Ovary (tissue), 9 donors: ENCODE measurements around the gene KIFC1. TPM values are rescaled to one million over a fixed set of nuclear protein-coding genes. Genes with fewer than 3 reads are reported as not detected.

ENCODE experiments used
- DNase-seq, 5 donors: peaks; one replicate each; pipeline ENCODE4 v3.0.0-alpha.2; 2019 to 2020
- H3K27ac ChIP-seq, 2 donors: fragments of 200-600 bp; one replicate each; pipeline versions ENCODE4 v1.5.1 to v1.8.0; 2019 to 2022
- H3K27me3 ChIP-seq: fragments of 200-600 bp; one replicate; pipeline ENCODE4 v1.8.0; 2022
- H3K36me3 ChIP-seq: fragments of 200-600 bp; sonication (generic); one replicate; pipeline ENCODE4 v1.5.1; 2019
- H3K4me1 ChIP-seq: one replicate; pipeline ENCODE4 v1.8.1; 2013; ENCODE audit warnings: mild to moderate bottlenecking, moderate library complexity; ENCODE audit not compliant: insufficient read depth
- H3K4me3 ChIP-seq: fragments of 200-600 bp; sonication (generic); one replicate; pipeline ENCODE4 v1.5.1; 2017
- H3K9me3 ChIP-seq, 2 donors: fragments of 200-600 bp in 1 of 2; sonication (generic) in 1 of 2; one replicate each; pipeline versions ENCODE4 v1.5.1 to v1.8.1; 2013 to 2019; ENCODE audit warnings: mild to moderate bottlenecking in 1 of 2, moderate library complexity in 1 of 2
- CTCF ChIP-seq, 3 donors: fragments of 450-650 bp in 2 of 3; fragments of 200-600 bp in 1 of 3; IDR thresholded peaks; one replicate each; pipeline versions ENCODE4 v1.5.1 to v1.8.0; 2016 to 2022; ENCODE audit warnings: antibody characterized with exemption in 3 of 3, mild to moderate bottlenecking in 1 of 3
- EP300 ChIP-seq: sonication (generic); formaldehyde crosslinking; IDR thresholded peaks from one replicate; pipeline ENCODE4 v1.6.1; 2017; ENCODE audit warnings: antibody characterized with exemption
- POLR2A ChIP-seq: fragments of 450-650 bp; IDR thresholded peaks from one replicate; pipeline ENCODE4 v1.6.1; 2017; ENCODE audit warnings: antibody characterized with exemption, mild to moderate bottlenecking, moderate library complexity
- WGBS, 3 donors: extraction: QIAGEN DNeasy Blood & Tissue Kit in 1 of 3; methylation state at CpG; one replicate each; pipeline versions ENCODE4 v1.1.5 to v1.1.7; 2013 to 2017; 5-methylcytosine and 5-hydroxymethylcytosine counted together
- intact Hi-C, 4 donors: fragments of 100-400 bp; cut with DNase I; formaldehyde crosslinking; loops; one replicate each; pipeline versions ENCODE4 v1.11.0 to v1.15.1; 2022 to 2023
- polyA plus RNA-seq, 2 donors: library from polyadenylated mRNA; stranded (reverse); fragments of 200-250 nt in 1 of 2; fragments of 350-450 nt in 1 of 2; fragmentation: Illumina TruSeq in 1 of 2; extraction: RNeasy Lipid Tissue Mini Kit (QIAGEN cat#74804) in 1 of 2; gene quantifications; one replicate each; pipeline ENCODE4 v1.2.3, GENCODE V29; 2013 to 2014
- total RNA-seq, 7 donors: library from RNA; depleted of rRNA in 2 of 7; stranded (reverse); fragments of >200 nt in 2 of 7; fragmentation: NEBNext Ultra II Directional in 3 of 7; extraction: Animal tissue kit (Norgen Biotek cat#: 25700) in 3 of 7; gene quantifications; one replicate each; pipeline versions ENCODE4 v1.1.0 to v1.2.4, GENCODE V29; 2016 to 2023
- donor health status: DM: no; HTN: no; CAD: no; lungs with moderate emphysema.
- donor health status: DM: no; HTN: no; CAD: no.
- donor health status: Bipolar disorder and iron deficiency.
- donor health status: DM: yes; HTN: yes; CAD: no.
- donor health status: DM: no; HTN: no; CAD: no.
- donor health status: DM: yes; HTN: yes; CAD: no.

KIFC1 gene
- total and polyA plus RNA-seq, 9 donors = 0.60 to 3.9 (median 2.2) TPM

GRCh38 chr6:33451606-33452005 lies 60.0 kb downstream of the KIFC1 start:
- peak in 1 of 5 donors; percentile 24 for DNase-seq
- peaks cover 6% of the 10 kb centered on the region for H3K4me1 ChIP-seq
- intact Hi-C loops = loop anchor here in 1 of 4 donors (10.0 kb wide), 1 partner anchor 113 kb away; no protein-coding TSS in a partner anchor
- H3K27ac ChIP-seq = no peak overlapping the region
- TF ChIP-seq POLR2A = no peak
- no peaks in the 10 kb centered on the region for H3K27me3 ChIP-seq
- no peaks in the 10 kb centered on the region for H3K36me3 ChIP-seq
- no peak overlapping the region for H3K4me3 ChIP-seq
- no peaks in the 10 kb centered on the region for H3K9me3 ChIP-seq
- WGBS, 3 donors = 80 to 87% (median 81%) methylated on average over 15 of the region's 15 CpGs

- no peak overlapping the region for H3K27ac ChIP-seq
Observed at GRCh38 chr6:33452496-33452895, 60.9 kb downstream of the KIFC1 start.

GRCh38 chr6:33453393-33454008 lies 61.9 kb downstream of the KIFC1 start:
- Histone ChIP-seq H3K4me3 (peak overlapping the region; percentile 78), H3K27me3 (no peaks in the 10 kb centered on the region), H3K9me3 (no peaks in the 10 kb centered on the region), H3K36me3 (no peaks in the 10 kb centered on the region), H3K4me1 (peaks cover 6% of the 10 kb centered on the region), H3K27ac (peak overlapping the region in 1 of 2 donors; percentile 65)
- DNase-seq = no peak
- TF ChIP-seq POLR2A = no peak
- intact Hi-C loops = loop anchor here in 1 of 4 donors (10.0 kb wide), 1 partner anchor 111 kb away; no protein-coding TSS in a partner anchor
- 1 to 2% (median 1%) methylated on average over 12 of the region's 12 CpGs for WGBS, 3 donors

More at GRCh38 chr6:33452496-33452895, 60.9 kb downstream of the KIFC1 start:
- TF ChIP-seq POLR2A = no peak
- TF ChIP-seq CTCF (IDR thresholded peaks at IDR 0.05) = no peak
- TF ChIP-seq EP300 = no peak
- Histone ChIP-seq H3K4me3 (no peak overlapping the region), H3K27me3 (no peaks in the 10 kb centered on the region), H3K36me3 (no peaks in the 10 kb centered on the region), H3K9me3 (no peaks in the 10 kb centered on the region), H3K4me1 (peaks cover 6% of the 10 kb centered on the region)
- intact Hi-C loops = loop anchor here in 1 of 4 donors (10.0 kb wide), 1 partner anchor 112 kb away; no protein-coding TSS in a partner anchor
- 67 to 85% (median 79%) methylated on average over 4 of the region's 4 CpGs for WGBS, 3 donors
- no peak for DNase-seq

GRCh38 chr6:33454009-33454946 lies 62.7 kb downstream of the KIFC1 start, which contains the start of gene ZBTB9:
ZBTB9 (plus strand) TSS chr6:33454576; CDS start chr6:33455101, 525 bp downstream.
- H3K27ac ChIP-seq = peak within 1 kb of the TSS in 1 of 2 donors; percentile 65
- peak; percentile 95 to 97 (median 96) for DNase-seq
- WGBS, 3 donors = 0% methylated on average over 65 of the region's 65 CpGs

More at GRCh38 chr6:33454009-33454946, 62.7 kb downstream of the KIFC1 start, which contains the start of gene ZBTB9:
- no peaks in the 10 kb centered on the region for H3K9me3 ChIP-seq
- no peaks in the 10 kb centered on the region for H3K36me3 ChIP-seq
- peaks cover 6% of the 10 kb centered on the region for H3K4me1 ChIP-seq
- intact Hi-C loops = loop anchor here in 1 of 4 donors (10.0 kb wide), 1 partner anchor 111 kb away; no protein-coding TSS in a partner anchor
- H3K4me3 ChIP-seq = peak within 1 kb of the TSS; percentile 78
- H3K27me3 ChIP-seq = no peaks in the 10 kb centered on the region
- peak; percentile 76 for TF ChIP-seq POLR2A
- no peak for TF ChIP-seq CTCF (IDR thresholded peaks at IDR 0.05)
- TF ChIP-seq EP300 = no peak
